Coronary artery (tissue), 2 donors: ENCODE results near the gene TMEM121.
"Not testable (repeated sequence)": the region's sequence is repeated elsewhere in the genome, so short reads cannot be mapped to it uniquely, and the experiment has no call there.

Source experiments
- DNase-seq: peaks from one replicate; pipeline ENCODE4 v3.0.0-alpha.2; 2017; ENCODE audit warnings: low spot score
- H3K27ac ChIP-seq, 2 donors: fragments of 200-600 bp; sonication (generic); one replicate each; pipeline ENCODE4 v1.5.1; 2016 to 2019
- H3K4me3 ChIP-seq: fragments of 200-600 bp; sonication (generic); 2 replicates; pipeline ENCODE4 v1.5.1; 2016; ENCODE audit warnings: mild to moderate bottlenecking, moderate library complexity
- TF ChIP-seq, protein P1 (sequence below): fragments of 200-600 bp; sonication (generic); IDR thresholded peaks from one replicate; pipeline ENCODE4 v1.5.1; 2019; ENCODE audit warnings: antibody characterized with exemption

Gene TMEM121

DNA sequence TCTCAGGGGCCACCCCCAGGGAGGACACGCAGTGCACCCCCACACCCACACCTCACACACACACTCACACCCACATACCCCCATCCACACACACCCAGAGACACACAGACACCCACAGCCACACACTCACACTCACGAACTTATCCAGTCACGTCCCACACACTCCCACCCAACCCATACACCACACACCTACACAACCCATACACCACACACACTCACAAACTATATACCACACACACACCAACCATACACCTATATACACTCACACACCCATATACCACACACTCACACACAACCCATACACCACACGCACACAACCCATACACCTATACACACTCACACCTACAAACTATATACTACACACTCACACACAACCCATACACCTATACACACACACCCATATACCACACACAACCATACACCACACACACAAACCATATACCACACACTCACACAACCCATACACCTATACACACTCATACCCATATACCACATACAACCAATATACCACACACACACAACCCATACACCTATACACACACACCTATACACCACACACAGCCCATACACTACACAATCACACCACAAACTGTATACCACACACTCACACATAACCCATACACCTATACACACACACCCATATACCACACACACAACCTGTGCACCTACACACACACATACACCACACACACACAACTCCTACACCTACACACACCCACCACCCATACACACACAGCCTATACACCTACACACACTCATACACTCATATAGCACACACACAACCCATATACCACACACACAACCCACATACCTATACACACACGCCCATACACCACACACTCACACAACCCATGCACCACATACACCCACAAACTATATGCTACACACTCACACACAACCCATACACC is 42.7 kb downstream of the TMEM121 start:
- peak; percentile 7 for DNase-seq
- no peak overlapping the region for H3K4me3 ChIP-seq
- no peak overlapping the region for H3K27ac ChIP-seq
- TF ChIP-seq, protein P1, sequence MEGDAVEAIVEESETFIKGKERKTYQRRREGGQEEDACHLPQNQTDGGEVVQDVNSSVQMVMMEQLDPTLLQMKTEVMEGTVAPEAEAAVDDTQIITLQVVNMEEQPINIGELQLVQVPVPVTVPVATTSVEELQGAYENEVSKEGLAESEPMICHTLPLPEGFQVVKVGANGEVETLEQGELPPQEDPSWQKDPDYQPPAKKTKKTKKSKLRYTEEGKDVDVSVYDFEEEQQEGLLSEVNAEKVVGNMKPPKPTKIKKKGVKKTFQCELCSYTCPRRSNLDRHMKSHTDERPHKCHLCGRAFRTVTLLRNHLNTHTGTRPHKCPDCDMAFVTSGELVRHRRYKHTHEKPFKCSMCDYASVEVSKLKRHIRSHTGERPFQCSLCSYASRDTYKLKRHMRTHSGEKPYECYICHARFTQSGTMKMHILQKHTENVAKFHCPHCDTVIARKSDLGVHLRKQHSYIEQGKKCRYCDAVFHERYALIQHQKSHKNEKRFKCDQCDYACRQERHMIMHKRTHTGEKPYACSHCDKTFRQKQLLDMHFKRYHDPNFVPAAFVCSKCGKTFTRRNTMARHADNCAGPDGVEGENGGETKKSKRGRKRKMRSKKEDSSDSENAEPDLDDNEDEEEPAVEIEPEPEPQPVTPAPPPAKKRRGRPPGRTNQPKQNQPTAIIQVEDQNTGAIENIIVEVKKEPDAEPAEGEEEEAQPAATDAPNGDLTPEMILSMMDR, result no peak

DNA sequence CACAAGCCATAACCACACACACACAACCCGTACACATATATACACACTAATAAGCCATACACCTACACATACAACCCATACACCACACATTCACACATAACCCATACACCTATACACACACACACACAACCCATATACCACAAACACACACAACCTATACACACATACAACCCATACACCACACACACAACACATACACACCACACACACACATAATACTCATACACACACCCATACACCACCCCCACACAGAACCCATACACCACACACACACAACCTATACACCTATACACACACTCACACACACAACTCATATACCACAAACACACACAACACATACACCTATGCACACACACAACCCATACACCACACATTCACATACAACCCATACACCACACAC is 44.1 kb downstream of the TMEM121 start:
- TF ChIP-seq, protein P1, result no peak
- H3K4me3 ChIP-seq, result no peak overlapping the region
- DNase-seq, result peak; percentile 28
- H3K27ac ChIP-seq, result no peak overlapping the region

DNA sequence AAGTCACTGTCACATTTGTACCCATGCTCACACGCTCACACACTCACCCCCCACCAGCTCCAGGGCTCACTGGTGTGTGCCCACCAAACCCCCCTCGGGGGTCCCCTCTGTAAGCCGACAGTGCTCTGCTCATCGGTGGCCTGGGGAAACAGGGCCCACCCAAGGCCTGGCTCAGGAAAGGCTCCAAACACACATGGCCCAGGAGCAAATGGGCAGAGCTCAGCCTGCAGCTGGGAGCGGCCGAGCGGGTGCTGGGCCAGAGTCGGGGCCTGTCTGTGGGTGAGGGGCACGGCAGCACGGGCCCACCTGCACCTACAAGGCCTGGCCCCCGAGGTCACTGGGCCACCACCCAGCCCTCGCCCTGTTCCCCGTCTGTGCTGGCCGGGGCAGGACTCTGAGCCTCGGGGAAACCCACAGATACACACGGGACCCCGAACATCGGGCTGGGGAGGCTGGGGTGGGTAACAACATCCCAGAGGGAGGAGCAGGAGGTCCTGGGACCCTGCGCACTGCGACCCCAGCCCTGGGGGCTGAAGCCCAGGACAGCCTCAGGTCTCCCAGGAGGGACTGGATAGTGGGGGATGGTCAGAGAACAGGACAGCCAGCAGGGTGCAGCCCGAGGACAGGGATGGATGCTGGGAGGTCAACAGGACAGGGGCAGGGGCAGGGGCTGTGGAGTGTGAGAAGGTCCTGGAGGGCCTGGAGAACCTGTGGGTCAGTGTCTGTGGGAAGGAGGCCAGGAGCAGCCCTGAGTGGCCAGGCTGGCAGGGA is 45.0 kb downstream of the TMEM121 start:
- DNase-seq, result peak; percentile 64
- not testable (repeated sequence) for H3K27ac ChIP-seq, H3K4me3 ChIP-seq

DNA sequence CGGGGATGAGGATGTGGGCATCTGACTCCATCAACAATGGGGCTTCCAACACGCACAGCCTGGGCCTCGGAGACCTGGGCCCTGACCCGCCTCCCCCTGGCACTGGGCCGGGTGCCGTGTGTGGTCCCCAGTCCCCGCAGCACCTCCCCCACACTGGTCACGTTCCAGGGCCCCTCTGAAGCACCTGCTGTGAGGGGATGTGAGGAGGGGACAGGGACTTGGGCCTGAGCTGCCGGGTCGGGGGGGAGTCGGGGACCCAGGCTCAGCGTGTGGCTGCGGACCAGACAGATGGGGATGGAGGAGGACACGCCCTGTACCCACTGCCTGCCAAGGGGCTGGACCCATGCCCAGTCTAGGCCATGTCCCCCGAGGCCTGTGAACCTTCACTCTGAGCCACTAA is 45.7 kb downstream of the TMEM121 start:
- not testable (repeated sequence) for H3K4me3 ChIP-seq, DNase-seq, H3K27ac ChIP-seq

DNA sequence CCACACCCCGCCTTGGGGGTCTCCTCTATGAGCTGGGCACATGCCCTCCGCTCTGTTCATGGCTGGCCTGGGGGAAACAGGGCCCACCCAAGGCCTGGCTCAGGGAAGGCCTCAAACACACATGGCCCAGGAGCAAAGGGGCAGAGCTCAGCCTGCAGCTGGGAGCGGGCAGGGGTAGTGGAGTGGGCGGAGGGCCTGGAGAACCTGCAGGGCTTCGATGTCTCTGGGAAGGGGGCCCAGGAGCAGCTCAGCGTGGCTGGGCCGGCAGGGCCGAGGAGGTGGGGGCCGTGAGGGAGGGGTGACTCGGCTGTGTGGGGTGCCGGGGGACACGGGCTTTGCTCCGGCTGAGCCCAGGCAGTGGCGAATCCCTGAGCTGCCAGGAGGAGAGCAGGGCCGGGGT is 47.5 kb downstream of the TMEM121 start:
- H3K4me3 ChIP-seq, H3K27ac ChIP-seq, DNase-seq: not testable (repeated sequence)

DNA sequence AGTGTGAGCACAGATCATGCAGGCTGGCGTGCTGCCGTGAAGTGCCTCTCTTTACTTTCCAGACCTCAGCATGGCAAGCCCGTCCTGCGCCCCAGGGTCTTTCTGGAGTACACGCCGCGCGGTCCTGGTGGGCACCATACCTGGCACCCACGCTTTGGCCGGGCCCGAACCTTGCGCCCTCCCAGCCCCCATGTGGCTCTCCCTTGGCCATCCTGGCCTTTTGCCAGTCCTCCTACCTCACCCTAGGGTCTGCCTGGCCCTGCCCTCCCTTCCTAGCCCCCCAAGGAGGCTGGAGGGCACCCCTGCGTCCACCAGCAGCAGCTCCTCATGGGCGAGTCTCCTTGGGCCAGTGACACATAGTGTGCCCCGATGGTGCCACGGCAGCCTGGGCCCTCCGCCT is 48.0 kb downstream of the TMEM121 start:
- H3K27ac ChIP-seq, DNase-seq, H3K4me3 ChIP-seq: not testable (repeated sequence)

DNA sequence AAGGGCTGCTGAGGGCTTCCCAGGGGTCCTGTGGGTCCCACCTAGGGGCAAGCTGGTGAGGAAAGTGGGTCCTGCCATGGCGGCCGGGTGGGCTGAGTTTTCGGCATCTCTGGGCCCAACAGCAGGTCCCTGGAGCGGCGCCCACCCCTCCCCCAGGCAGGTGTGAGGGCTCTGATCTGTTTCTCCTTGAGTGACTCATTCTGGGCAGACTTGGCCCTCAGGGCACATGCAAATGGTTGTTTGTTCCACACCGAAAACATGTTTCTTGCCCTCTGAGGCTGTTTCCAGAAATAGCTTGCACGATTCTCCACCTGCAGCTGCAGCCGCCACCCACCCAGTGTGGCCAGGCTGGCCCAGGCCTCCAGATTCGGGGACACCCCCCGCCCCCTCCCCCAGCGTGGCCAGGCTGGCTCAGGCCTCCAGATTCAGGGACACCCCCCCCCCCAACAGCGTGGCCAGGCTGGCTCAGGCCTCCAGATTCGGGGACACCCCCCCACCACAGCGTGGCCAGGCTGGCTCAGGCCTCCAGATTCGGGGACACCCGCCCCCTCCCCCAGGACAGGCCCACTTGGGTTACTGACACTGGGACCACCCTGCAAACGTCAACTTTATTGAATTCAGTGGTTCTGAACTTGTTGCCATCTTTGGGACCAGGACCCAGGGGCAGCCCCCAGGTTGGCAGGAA is 48.8 kb downstream of the TMEM121 start:
- not testable (repeated sequence) for DNase-seq, H3K4me3 ChIP-seq, H3K27ac ChIP-seq

DNA sequence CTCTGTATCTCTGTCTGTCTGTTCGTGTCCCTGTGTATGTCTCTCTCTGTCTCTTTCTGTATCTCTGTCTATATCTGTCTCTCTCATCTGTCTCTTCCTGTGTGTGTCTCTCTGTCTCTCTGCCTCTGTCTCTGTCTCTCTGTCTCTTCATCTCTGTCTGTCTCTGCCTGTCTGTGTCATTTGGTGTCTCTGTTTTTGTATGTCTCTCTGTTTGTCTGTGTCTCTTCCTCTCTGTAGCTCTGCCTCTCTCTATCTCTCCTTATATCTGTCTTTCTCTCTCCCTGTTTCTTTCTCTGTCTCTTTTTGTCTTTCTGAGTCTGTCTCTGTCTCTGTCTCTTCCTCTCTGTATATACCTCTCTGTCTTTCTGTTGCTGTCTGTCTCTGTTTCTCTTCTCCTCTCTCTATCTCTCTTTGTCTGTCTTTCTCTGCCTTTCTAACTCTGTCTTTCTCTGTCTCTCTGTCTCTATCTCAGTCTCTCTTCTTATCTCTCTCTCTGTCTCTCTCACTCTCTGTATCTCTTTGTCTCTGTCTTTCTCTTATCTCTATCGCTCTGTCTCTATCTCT is 50.2 kb downstream of the TMEM121 start:
- no peak overlapping the region for H3K4me3 ChIP-seq
- H3K27ac ChIP-seq, result no peak overlapping the region
- no peak for DNase-seq
- TF ChIP-seq, protein P1, result no peak

DNA sequence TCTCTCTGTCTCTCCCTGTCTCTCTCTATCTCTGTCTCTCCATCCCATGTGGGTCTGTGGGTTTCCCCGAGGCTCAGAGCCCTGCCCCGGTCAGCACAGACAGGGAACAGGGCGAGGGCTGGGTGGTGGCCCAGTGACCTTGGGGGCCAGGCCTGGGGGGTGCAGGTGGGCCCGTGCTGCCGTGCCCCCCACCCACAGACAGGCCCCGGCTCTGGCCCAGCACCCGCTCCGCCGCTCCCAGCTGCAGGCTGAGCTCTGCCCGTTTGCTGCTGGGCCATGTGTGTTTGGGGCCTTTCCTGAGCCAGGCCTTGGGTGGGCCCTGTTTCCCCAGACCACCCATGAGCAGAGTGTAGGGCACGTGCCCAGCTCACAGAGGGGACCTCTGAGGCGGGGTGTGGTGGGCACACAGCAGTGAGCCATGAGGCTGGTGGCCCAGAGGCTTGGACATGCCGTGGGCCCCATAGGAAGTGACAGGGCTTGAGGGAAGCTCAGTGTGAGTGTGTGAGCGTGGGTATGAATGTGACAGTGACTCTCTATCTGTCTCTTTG is 51.0 kb downstream of the TMEM121 start:
- H3K27ac ChIP-seq, result no peak overlapping the region
- TF ChIP-seq, protein P1, result no peak
- no peak overlapping the region for H3K4me3 ChIP-seq
- DNase-seq, result no peak
